K562 (cell line): ENCODE data around the gene PSD2. TPM values are rescaled to one million over a fixed set of nuclear protein-coding genes. Genes with fewer than 3 reads are reported as not detected.

ENCODE experiments used
- ATAC-seq: fragments of 200-7000 bp; cut with Tn5 transposase; 3 replicates; pipeline ENCODE4 v1.9.1; 2020; ENCODE audit warnings: moderate library complexity
- BruUV-seq: library from RNA; stranded (reverse); fragments of 400-500 nt; replicated peaks from 2 replicates; lab custom pipeline; 2021; lab: Mats Ljungman, UMichigan
- CTCF ChIA-PET: fragments of 300-600 bp; formaldehyde crosslinking; extraction: SDS; loops from one replicate; lab custom pipeline; 2021; ENCODE audit warnings: low intra/inter-chr PET ratio; lab: Yijun Ruan, JAX
- POLR2A ChIA-PET: fragments of 300-600, 350-650 bp; sonication (Branson Sonifier 250); formaldehyde crosslinking; extraction: SDS; loops from one replicate; lab custom pipeline; 2021; ENCODE audit warnings: antibody characterized with exemption, inconsistent platforms; lab: Yijun Ruan, JAX
- DNase-seq, 4 experiments: peaks; one replicate each; pipeline versions ENCODE4 v3.0.0 to v3.0.0-alpha.2; 2011 to 2018; ENCODE audit warnings: low spot score in 3 of 4, mixed read lengths in 3 of 4; ENCODE audit errors: extremely low read depth in 1 of 4
- FAIRE-seq: peaks from 2 replicates; lab custom pipeline; 2011; peaks lifted over from hg19 to GRCh38; lab: Jason Lieb, UNC
- H2AFZ ChIP-seq: 2 replicates; pipeline ENCODE4 v1.6.0; 2011; ENCODE audit warnings: low read depth, low read length, control low read depth, inconsistent platforms
- H3K27ac ChIP-seq: fragments of 200-600 bp; 3 replicates; pipeline ENCODE4 v1.8.0; 2011; ENCODE audit warnings: low read depth, mild to moderate bottlenecking, control low read depth, inconsistent platforms, low read length, moderate library complexity, mixed read lengths; ENCODE audit errors: extremely low read depth
- H3K27me3 ChIP-seq, 2 experiments: fragments of 300-600 bp in 1 of 2; 2 replicates in 1 of 2; 3 replicates in 1 of 2; pipeline versions ENCODE4 v1.6.0 to v1.8.0; 2011; ENCODE audit warnings: inconsistent platforms in 2 of 2, low read length in 2 of 2, mild to moderate bottlenecking in 1 of 2, mixed read lengths in 1 of 2, moderate library complexity in 1 of 2; ENCODE audit not compliant: control insufficient read depth in 2 of 2, insufficient read depth in 2 of 2
- H3K36me3 ChIP-seq: fragments of 300-600 bp; 3 replicates; pipeline ENCODE4 v1.8.0; 2011; ENCODE audit warnings: mild to moderate bottlenecking, low read length, inconsistent platforms; ENCODE audit not compliant: control insufficient read depth, insufficient read depth
- H3K4me1 ChIP-seq, 2 experiments: fragments of 200-600 bp in 1 of 2; replicated peaks in 1 of 2; 2 replicates in 1 of 2; 3 replicates in 1 of 2; pipeline versions ENCODE4 v1.5.1 to v1.8.0; 2011; ENCODE audit warnings: inconsistent platforms in 2 of 2, low read length in 2 of 2, mild to moderate bottlenecking in 1 of 2, mixed read lengths in 1 of 2, moderate library complexity in 1 of 2; ENCODE audit not compliant: control insufficient read depth in 2 of 2, insufficient read depth in 2 of 2
- H3K4me2 ChIP-seq: 2 replicates; pipeline ENCODE4 v1.6.1; 2011; ENCODE audit warnings: low read length, control low read depth, inconsistent platforms, mixed read lengths; ENCODE audit not compliant: insufficient read depth
- H3K4me3 ChIP-seq: fragments of 200-600 bp; sonication (generic), shearing (Covaris generic); 2 replicates; pipeline ENCODE4 v1.5.1; 2016; ENCODE audit warnings: control low read depth, inconsistent platforms
- H3K79me2 ChIP-seq: fragments of 200-600 bp; 3 replicates; pipeline ENCODE4 v1.8.0; 2011; ENCODE audit warnings: low read length, inconsistent platforms; ENCODE audit not compliant: control insufficient read depth, insufficient read depth
- H3K9ac ChIP-seq, 2 experiments: 2 replicates each; pipeline versions ENCODE4 v1.6.0 to v1.6.1; 2011; ENCODE audit warnings: low read depth in 2 of 2, low read length in 2 of 2, control low read depth in 1 of 2, inconsistent platforms in 1 of 2, mild to moderate bottlenecking in 1 of 2, mixed read lengths in 1 of 2; ENCODE audit not compliant: insufficient read depth in 1 of 2
- H3K9me1 ChIP-seq: one replicate; pipeline ENCODE4 v1.6.0; 2011; ENCODE audit warnings: inconsistent platforms, mild to moderate bottlenecking, low read length, moderate library complexity; ENCODE audit not compliant: control insufficient read depth, insufficient read depth
- H3K9me3 ChIP-seq: replicated peaks from 2 replicates; pipeline ENCODE4 v1.5.1; 2011; ENCODE audit warnings: low read depth, low read length, inconsistent platforms; ENCODE audit not compliant: control insufficient read depth, insufficient read depth
- H4K20me1 ChIP-seq: replicated peaks from 2 replicates; pipeline ENCODE4 v1.6.1; 2011; ENCODE audit warnings: low read length, inconsistent platforms, mixed read lengths; ENCODE audit not compliant: control insufficient read depth, insufficient read depth
- BCOR ChIP-seq: fragments of 450-650 bp; IDR thresholded peaks from 2 replicates; pipeline ENCODE4 v1.6.1; 2016
- ERF ChIP-seq: fragments of 450-650 bp; formaldehyde crosslinking; IDR thresholded peaks from 2 replicates; pipeline ENCODE4 v1.4.0; 2020; ENCODE audit warnings: mild to moderate bottlenecking, mixed read lengths
- HSF4 ChIP-seq: fragments of 250-450 bp; sonication (Bioruptor Pico); IDR thresholded peaks from 2 replicates; pipeline ENCODE4 v2.1.2; 2022; ENCODE audit warnings: mild to moderate bottlenecking, moderate library complexity, borderline replicate concordance
- KDM5B ChIP-seq: fragments of 200-600 bp; sonication (generic); IDR thresholded peaks from 2 replicates; pipeline ENCODE4 v1.6.1; 2012; ENCODE audit warnings: low read depth, mild to moderate bottlenecking, moderate library complexity, low read length, control low read depth, inconsistent platforms; ENCODE audit not compliant: insufficient replicate concordance
- MTA1 ChIP-seq: fragments of 450-650 bp; IDR thresholded peaks from 2 replicates; pipeline ENCODE4 v1.6.1; 2017; ENCODE audit warnings: borderline replicate concordance
- PHF21A ChIP-seq: fragments of 450-650 bp; IDR thresholded peaks from 2 replicates; pipeline ENCODE4 v1.6.1; 2017; ENCODE audit warnings: low read depth, borderline replicate concordance
- POU5F1 ChIP-seq: fragments of 150-350 bp; IDR thresholded peaks from 2 replicates; pipeline ENCODE4 v1.6.1; 2014; ENCODE audit warnings: borderline replicate concordance, low read length, low read depth, mild to moderate bottlenecking; ENCODE audit not compliant: partially characterized antibody
- PYGO2 ChIP-seq: fragments of 450-650 bp; IDR thresholded peaks from 2 replicates; pipeline ENCODE4 v1.6.1; 2016; ENCODE audit warnings: mild to moderate bottlenecking, missing genetic modification characterization, moderate library complexity, missing compliant biosample characterization
- SMAD2 ChIP-seq: fragments of 150-350 bp; IDR thresholded peaks from 2 replicates; pipeline ENCODE4 v1.6.1; 2014; ENCODE audit warnings: low read depth, mild to moderate bottlenecking, low read length
- TAF15 ChIP-seq: fragments of 200-400 bp; formaldehyde crosslinking; IDR thresholded peaks from 2 replicates; pipeline ENCODE4 v1.6.1; 2017; ENCODE audit warnings: mild to moderate bottlenecking, low read depth, low read length, moderate library complexity
- ZFP36 ChIP-seq: fragments of 150-350 bp; IDR thresholded peaks from 2 replicates; pipeline ENCODE4 v1.6.1; 2018; ENCODE audit warnings: low read length, low read depth; ENCODE audit not compliant: partially characterized antibody
- ZNF217 ChIP-seq: sonication (generic); formaldehyde crosslinking; IDR thresholded peaks from 2 replicates; pipeline ENCODE4 v1.8.0; 2022; ENCODE audit warnings: mild to moderate bottlenecking, missing genetic modification reagents
- ZNF584 ChIP-seq: fragments of 200-800 bp; sonication (Bioruptor generic); IDR thresholded peaks from 2 replicates; pipeline ENCODE4 v1.6.1; 2016; ENCODE audit warnings: low read depth, mild to moderate bottlenecking, missing genetic modification characterization, missing compliant biosample characterization
- whole genome bisulfite sequencing: fragments of 100-300 bp; shearing (Covaris generic); methylation state at CpG from one replicate; pipeline ENCODE4 v1.1.6; 2016; ENCODE audit warnings: low coverage, mixed read lengths; ENCODE audit not compliant: insufficient coverage; ENCODE audit errors: missing lambda C conversion rate; 5-methylcytosine and 5-hydroxymethylcytosine counted together
- in situ Hi-C: fragments of 300-500 bp; cut with MboI; formaldehyde crosslinking; loops from 4 replicates; pipeline ENCODE4 v1.15.0; 2018; ENCODE audit warnings: inconsistent platforms, mixed read lengths
- intact Hi-C: fragments of 100-400 bp; cut with micrococcal nuclease; formaldehyde crosslinking; loops from 2 replicates; pipeline ENCODE4 v1.14.2; 2022
- polyA plus RNA-seq, 8 experiments: library from polyadenylated mRNA; depleted of rRNA in 4 of 8; stranded (reverse) in 5 of 8; unstranded in 3 of 8; fragments of >200 nt; fragmentation: Nextera tagmentation in 2 of 8; fragmentation: Illumina TruSeq in 1 of 8; extraction: Ambion mirVana in 2 of 8; extraction: Trizol in 1 of 8; gene quantifications; 2 replicates each; pipeline versions ENCODE4 v1.2.1 to v1.2.3, GENCODE V29; 2011 to 2014; ENCODE audit warnings: inconsistent platforms in 1 of 8, missing spikeins in 1 of 8
- total RNA-seq, 7 experiments: library from RNA; depleted of rRNA in 6 of 7; stranded (reverse); fragments of >200 nt in 6 of 7; fragmentation: Illumina TruSeq in 2 of 7; extraction: Trizol in 2 of 7; gene quantifications; 2 replicates each; pipeline versions ENCODE4 v1.2.1 to v1.2.3, GENCODE V29; 2011 to 2021; ENCODE audit warnings: low replicate concordance in 1 of 7
- TF ChIP-seq, protein P1 (sequence below): sonication (generic); formaldehyde crosslinking; IDR thresholded peaks from 2 replicates; pipeline ENCODE4 v1.8.0; 2023; ENCODE audit warnings: missing genetic modification reagents, mild to moderate bottlenecking, borderline replicate concordance
- TF ChIP-seq, protein P2 (sequence below): sonication (generic); formaldehyde crosslinking; IDR thresholded peaks from 2 replicates; pipeline ENCODE4 v1.8.0; 2022; ENCODE audit warnings: mild to moderate bottlenecking, missing genetic modification reagents

The PSD2 gene
- total and polyA plus RNA-seq, 9 of the 15 experiments (the other 6 are each of a cell fraction or from before 2014, with no cell fraction given), result 0.01 to 0.09 (median 0.04) TPM; not detected in 4

DNA sequence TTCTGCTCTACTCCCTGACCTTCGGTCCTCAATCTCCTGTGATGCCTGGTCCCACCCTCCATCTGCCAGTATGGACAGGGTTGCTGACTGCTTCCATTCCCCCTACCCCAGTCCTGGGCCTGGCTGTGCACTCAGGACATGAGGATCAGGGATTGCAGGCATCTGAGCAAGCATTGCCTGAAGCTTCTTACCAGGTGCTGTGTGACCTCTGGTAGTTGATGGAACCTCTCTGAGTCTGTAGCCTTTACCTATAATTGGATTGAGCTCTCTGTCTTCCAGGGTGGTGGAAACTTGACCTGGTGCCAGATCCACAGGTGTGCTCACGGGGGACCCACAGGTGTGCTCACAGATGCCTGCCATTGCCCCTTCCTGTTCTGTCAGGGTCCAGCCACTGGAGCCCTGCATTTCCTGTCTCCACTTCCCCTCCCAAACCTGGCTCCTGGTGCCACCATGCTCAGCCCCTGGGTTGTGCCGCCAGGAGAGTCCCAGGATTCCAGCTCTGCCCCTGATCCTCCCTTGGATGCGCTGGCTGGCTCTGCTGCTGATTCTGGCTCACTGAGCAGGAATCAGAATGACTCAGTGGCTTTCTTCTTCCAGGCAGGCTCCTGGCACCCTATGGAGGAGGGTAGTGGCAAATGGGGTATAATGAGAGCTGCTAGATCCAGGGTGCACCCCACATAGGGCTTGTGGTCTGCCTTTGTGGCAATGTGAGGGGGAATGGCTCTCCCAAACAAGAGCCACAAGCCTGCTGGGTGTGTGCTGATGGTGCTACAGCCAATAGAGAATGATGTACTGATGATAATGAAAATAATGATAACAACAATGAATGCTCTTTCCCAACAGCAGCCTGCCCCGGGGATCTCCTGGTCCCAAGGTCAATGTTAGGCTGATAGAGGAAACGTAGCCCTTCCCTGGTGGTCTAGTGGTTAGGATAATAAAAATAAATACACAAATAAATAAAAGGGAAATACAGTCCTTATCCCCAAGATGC lies 35.2 kb upstream of the PSD2 start:
- peaks cover 0 to 32% of the 10 kb centered on the region in 2 experiments; a peak in 3 of 5 replicates for H3K4me1 ChIP-seq
- no TSS peak for BruUV-seq
- TF ChIP-seq BCOR (peak; percentile 70), ERF (CRISPR knock-in tag) (no peak), HSF4 (no peak), ZNF217 (CRISPR knock-in tag) (no peak), KDM5B (no peak), SMAD2 (no peak), PYGO2 (no peak), TAF15 (no peak), POU5F1 (no peak), ZNF584 (CRISPR knock-in tag) (no peak), MTA1 (no peak), ZFP36 (peak; percentile 62), PHF21A (no peak)
- TF ChIP-seq, protein P1, sequence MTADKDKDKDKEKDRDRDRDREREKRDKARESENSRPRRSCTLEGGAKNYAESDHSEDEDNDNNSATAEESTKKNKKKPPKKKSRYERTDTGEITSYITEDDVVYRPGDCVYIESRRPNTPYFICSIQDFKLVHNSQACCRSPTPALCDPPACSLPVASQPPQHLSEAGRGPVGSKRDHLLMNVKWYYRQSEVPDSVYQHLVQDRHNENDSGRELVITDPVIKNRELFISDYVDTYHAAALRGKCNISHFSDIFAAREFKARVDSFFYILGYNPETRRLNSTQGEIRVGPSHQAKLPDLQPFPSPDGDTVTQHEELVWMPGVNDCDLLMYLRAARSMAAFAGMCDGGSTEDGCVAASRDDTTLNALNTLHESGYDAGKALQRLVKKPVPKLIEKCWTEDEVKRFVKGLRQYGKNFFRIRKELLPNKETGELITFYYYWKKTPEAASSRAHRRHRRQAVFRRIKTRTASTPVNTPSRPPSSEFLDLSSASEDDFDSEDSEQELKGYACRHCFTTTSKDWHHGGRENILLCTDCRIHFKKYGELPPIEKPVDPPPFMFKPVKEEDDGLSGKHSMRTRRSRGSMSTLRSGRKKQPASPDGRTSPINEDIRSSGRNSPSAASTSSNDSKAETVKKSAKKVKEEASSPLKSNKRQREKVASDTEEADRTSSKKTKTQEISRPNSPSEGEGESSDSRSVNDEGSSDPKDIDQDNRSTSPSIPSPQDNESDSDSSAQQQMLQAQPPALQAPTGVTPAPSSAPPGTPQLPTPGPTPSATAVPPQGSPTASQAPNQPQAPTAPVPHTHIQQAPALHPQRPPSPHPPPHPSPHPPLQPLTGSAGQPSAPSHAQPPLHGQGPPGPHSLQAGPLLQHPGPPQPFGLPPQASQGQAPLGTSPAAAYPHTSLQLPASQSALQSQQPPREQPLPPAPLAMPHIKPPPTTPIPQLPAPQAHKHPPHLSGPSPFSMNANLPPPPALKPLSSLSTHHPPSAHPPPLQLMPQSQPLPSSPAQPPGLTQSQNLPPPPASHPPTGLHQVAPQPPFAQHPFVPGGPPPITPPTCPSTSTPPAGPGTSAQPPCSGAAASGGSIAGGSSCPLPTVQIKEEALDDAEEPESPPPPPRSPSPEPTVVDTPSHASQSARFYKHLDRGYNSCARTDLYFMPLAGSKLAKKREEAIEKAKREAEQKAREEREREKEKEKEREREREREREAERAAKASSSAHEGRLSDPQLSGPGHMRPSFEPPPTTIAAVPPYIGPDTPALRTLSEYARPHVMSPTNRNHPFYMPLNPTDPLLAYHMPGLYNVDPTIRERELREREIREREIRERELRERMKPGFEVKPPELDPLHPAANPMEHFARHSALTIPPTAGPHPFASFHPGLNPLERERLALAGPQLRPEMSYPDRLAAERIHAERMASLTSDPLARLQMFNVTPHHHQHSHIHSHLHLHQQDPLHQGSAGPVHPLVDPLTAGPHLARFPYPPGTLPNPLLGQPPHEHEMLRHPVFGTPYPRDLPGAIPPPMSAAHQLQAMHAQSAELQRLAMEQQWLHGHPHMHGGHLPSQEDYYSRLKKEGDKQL (CRISPR knock-in tag), result no peak
- TF ChIP-seq, protein P2, sequence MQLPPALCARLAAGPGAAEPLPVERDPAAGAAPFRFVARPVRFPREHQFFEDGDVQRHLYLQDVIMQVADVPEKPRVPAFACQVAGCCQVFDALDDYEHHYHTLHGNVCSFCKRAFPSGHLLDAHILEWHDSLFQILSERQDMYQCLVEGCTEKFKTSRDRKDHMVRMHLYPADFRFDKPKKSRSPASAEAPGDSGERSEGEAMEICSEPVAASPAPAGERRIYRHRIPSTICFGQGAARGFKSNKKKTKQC (CRISPR knock-in tag), result no peak

More for the DNA sequence above, 35.2 kb upstream of the PSD2 start:
- Histone ChIP-seq H2AFZ (no peak overlapping the region), H3K79me2 (no peaks in the 10 kb centered on the region), H3K9ac (no peak overlapping the region), H3K36me3 (no peaks in the 10 kb centered on the region), H3K4me3 (no peak overlapping the region), H3K9me1 (no peaks in the 10 kb centered on the region), H3K4me2 (no peak overlapping the region), H3K27ac (no peak overlapping the region), H3K27me3 (peaks cover 6 to 12% of the 10 kb centered on the region in 2 experiments; a peak in 3 of 5 replicates), H3K9me3 (no peaks in the 10 kb centered on the region), H4K20me1 (0 out of 2 replicates have a peak, but pooled peaks cover 2% of the 10 kb centered on the region)
- WGBS, result 33% methylated on average over 6 of the region's 6 CpGs
- intact Hi-C loops (loop anchor here (10.0 kb wide), 1 partner anchor 336 kb away; no protein-coding TSS in a partner anchor), in situ Hi-C loops (loop anchor here (5.0 to 10.0 kb wide), 2 partner anchors 128 to 346 kb away; no protein-coding TSS in a partner anchor)
- ATAC-seq, result no peak
- ChIA-PET CTCF (no interaction called here), POLR2A (interaction anchor here (0.6 kb wide), 1 partner anchor 130 kb away, joined by 3 read pairs; no protein-coding TSS in a partner anchor)
- no peak for DNase-seq
- no peak for FAIRE-seq
